GM12872 (cell line): Measurements from ENCODE around the gene KIAA1191.

ENCODE experiments used
- TF ChIP-seq, protein P1 (sequence below): IDR thresholded peaks from 3 replicates; pipeline ENCODE4 v1.5.1; 2011; ENCODE audit warnings: low read depth, mild to moderate bottlenecking, low read length, moderate library complexity; ENCODE audit not compliant: insufficient read depth

The KIAA1191 gene

DNA sequence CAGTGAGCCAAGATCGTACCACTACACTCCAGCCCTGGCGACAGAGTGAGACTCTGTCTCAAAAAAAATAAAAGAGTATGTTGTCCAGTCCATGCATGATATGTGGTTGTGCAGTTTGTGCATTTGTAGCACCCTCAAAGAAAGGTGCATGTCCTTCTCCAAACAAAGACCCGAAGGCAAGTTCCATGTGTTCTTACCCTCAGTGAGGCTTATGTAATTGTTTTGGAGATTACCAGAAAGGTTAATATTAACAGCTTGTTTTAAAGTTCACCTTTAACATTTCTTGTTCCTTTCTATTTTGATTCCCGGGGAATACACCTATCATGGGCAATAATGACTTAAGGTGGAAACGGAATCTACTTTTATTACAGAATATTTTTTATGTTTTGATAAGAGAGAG lies 22.3 kb downstream of the KIAA1191 start:
- TF ChIP-seq, protein P1, sequence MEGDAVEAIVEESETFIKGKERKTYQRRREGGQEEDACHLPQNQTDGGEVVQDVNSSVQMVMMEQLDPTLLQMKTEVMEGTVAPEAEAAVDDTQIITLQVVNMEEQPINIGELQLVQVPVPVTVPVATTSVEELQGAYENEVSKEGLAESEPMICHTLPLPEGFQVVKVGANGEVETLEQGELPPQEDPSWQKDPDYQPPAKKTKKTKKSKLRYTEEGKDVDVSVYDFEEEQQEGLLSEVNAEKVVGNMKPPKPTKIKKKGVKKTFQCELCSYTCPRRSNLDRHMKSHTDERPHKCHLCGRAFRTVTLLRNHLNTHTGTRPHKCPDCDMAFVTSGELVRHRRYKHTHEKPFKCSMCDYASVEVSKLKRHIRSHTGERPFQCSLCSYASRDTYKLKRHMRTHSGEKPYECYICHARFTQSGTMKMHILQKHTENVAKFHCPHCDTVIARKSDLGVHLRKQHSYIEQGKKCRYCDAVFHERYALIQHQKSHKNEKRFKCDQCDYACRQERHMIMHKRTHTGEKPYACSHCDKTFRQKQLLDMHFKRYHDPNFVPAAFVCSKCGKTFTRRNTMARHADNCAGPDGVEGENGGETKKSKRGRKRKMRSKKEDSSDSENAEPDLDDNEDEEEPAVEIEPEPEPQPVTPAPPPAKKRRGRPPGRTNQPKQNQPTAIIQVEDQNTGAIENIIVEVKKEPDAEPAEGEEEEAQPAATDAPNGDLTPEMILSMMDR = no peak

DNA sequence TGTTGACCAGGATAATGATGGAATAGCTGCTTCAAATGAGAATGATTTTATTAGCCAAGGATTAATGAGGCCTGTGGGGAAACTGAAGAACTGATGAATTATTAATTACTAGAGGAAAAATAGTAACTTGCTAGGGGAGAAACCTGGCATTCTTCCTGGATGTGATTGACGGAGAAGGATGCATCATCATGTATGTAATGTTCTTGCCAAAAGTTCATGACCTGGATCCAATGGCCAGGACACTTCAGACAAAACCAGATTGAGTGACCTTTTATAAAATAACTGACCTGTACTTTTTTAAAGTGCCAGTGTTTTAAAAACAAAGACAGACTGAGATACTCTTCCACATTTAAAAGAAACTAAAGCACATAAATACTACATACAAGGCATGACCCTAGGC lies 23.7 kb downstream of the KIAA1191 start:
- TF ChIP-seq, protein P1 = no peak

DNA sequence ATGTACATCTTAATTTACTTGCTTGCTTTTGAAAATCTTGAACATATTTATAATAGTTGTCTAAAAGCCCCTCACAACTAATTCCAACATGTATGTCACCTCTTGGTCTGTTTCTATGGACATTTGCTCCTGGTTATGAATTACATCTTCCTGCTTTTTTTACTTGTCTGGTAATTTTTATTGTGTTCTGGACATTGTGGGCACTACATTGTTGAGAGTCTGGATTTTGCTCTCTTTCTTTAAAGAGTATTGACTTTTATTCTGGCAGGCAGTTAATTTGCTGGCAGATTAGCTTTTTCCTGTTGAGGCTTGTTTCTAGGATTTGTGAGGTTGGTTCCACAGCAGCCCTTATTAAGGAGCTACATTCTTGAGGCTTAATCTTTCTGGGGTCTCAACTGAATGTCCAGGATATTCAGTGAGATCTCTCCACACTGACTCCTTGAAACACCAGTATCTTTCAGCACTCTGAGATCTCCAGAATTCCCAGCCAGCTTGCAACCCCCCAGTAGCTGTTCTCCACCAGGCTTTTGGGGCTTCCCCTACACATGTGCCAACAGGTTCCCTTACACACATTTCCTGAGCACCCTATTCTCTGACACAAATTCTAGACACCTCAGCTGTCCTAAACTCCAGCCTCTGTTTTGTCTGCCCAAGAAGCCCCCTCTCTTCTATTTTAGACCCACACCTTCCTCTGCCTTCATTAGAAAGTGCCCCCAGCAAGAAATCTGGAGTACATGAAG lies 27.4 kb downstream of the KIAA1191 start:
- TF ChIP-seq, protein P1 = no peak

DNA sequence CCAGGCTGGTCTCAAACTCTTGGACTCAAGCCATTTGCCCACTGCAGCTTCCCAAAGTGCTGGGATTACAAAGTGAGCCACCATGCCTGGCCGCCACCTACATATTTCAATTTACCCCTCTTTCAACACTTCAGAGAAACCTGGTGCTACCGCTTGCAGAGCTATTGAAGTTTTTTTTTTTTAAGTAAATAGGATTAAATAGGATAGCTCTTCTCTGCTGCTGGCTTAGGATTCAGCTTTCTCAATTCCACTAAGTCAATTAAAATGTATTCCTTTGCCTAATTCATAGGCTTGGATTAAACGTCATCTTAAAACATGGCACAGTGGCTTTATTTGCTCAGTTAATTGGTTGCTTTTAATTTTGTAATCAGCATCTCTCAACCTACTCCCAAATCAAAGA lies 41.0 kb downstream of the KIAA1191 start:
- TF ChIP-seq, protein P1 = no peak

DNA sequence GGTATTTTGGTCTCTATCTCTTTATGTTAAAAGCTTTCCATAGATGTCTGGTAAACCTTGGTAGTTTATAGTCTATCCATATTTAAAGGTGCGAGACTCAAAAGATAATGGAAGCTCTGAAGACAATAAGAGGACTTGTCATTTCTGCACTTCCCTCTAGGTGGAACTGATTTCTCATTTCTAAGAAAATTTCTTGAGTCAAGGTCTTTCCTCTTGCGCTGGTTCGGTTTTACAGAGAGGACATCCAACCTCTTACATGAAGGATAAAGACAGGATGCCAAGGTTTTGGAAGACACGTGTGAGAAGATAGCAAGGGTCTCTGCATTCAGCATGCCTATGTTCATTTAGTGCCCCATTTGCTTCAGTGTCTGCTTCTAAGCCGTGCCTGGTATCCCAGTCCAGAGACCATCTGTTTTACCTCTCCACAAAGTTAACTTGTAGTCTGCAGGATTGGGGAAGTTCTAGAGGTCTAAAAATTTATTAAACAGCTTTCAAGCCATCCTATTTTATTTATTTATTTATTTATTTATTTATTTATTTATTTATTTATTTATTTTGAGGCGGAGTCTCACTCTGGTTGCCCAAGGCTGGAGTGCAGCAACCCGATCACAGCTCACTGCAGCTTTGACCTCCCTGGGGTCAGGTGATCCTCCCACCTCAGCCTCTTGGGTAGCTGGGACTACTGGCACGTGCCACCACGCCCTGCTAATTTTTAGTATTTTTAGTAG lies 41.6 kb downstream of the KIAA1191 start:
- TF ChIP-seq, protein P1 = peak; percentile 22; the same call in 1 of the 3 replicates

DNA sequence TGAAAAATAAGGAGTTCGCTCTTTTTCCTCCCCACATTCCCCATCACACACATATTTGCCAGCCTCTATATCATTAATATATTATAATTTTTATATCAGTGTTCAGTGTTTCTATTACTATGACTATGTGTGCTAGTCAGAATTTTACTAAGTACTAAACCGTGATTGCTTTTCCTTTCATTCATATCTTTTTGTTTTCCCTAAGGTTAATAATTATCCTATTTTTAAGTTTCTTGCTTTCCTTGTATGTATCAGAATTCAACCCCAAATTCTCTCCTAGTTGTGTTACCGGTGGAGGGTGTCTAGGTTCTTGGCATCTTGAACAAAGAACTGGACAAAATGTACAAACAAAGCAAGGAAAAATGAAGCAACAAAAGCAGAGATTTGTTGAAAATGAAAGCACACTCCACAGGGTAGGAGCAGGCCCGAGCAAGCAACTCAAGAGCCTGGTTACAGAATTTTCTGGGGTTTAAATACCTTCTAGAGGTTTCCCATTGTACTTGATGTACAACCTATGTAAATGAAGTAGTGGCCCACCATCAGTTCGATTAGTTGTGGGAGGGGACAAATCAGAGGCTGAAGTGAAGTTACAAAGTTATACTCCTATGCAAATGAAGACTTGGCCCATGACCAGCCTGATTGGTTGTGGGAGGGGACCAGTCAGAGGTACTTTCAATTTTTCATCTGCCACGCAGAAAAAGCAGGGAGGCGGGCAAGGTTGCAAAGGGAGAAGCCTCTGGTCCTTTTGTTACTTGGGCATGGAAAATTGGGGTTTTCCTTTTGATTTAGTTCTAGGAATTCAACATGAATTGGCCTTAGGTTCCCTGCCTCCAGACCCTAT lies 43.8 kb downstream of the KIAA1191 start:
- TF ChIP-seq, protein P1 = no peak
